Stimulated activated CD8-positive, alpha-beta memory T cell treated with anti-CD3 and anti-CD28 coated beads, Interleukin-12 subunit alpha, Interleukin-12 subunit beta, amount 100 ng/mL, for 1 hour (primary cell): ENCODE measurements around the gene SART1.
A peak's percentile ranks its signal among the peaks of the same experiment; 100 is the strongest.
"Not testable (repeated sequence)": the region's sequence is repeated elsewhere in the genome, so short reads cannot be mapped to it uniquely, and the experiment has no call there.

ENCODE experiments used
- DNase-seq: peaks from one replicate; pipeline ENCODE4 v3.0.0-alpha.2; 2020; ENCODE audit warnings: low read depth

The SART1 gene

DNA sequence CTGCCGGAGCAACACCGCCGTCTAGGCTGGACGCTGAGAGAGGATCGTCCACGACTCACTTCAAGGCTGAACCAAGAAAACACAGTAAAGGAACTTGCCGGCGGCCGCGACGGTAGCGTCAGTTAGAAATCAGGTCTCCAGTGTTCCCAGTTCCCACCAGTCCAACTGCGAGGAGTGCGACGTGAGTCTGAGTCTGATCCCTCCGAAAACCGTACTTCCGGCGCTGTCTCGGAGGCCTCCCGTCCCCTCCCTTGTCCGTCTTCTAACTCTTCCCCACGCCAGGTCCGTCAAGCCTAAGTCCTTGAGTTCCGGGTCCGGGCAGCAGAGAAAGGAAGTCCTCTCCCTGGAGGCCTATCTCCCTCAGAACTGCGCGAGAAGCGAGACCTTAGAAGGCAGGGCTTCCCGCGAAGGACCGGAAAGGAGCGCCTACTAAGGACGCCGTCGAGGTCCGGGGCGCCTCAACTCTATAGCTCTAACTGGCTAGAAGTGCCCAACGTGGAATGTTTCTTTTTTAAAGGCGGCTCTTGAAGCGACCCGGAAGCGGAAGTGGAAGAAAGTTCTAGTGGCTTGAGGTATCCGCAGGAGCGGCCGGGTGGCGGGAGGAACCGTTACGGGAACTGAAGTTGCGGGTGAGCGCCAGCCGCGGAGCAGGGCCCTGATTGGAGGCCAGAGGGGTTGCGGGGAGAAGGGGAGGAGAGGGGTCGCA, 40.6 kb downstream of the SART1 start, which contains the start of the genes BANF1 and EIF1AD:
Gene BANF1, plus strand, starts transcription at position 562 of the 706 bp plus-strand sequence. CDS start 748 bp downstream, outside the sequence.
Gene EIF1AD, minus strand, starts transcription at position 216 of the 706 bp plus-strand sequence. CDS start 1,768 bp downstream, outside the sequence.
- peak; percentile 83 for DNase-seq

DNA sequence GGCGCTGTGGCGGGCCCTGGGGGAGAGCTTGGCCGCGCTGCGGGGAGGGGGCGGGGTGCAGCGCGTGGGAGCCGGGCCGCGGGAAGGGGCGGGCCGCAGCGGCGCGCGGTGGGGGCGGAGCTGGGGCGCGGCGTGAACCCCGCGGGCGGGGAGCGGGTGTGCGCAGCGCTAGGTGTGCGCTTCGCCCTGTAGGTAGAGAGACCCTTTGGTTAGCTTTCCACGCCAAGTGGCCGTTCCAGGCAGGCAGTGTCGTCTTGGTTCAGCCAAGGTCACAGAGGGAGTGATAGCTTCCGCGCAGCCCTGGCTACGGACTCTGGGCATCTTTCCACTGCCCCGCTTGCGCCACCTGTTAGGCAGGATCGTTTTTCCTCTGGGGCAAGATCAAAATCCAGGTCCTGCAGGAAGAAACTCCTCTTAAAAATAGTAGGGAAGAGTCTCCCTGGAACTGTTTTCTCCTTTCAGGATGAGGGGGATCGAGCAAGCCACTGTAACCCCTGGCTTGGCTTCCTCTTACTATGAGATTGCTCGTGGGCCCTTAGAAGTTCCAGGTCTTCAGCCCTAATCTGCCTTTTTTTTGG, 41.2 kb downstream of the SART1 start:
- DNase-seq, result no peak

DNA sequence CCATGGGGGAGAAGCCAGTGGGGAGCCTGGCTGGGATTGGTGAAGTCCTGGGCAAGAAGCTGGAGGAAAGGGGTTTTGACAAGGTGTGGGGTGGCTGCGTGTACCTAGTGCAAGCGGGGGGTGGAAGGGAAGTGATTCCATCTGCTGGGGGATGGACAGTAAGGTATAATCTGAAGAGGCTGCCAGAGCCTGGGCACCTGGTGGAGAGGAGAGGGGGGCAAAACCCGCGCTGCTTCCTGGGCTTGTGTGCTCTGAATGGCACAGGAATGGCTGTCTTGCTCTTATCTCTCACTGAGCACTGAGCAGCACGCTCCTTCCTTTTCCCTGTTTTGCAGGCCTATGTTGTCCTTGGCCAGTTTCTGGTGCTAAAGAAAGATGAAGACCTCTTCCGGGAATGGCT, 41.8 kb downstream of the SART1 start:
- no peak for DNase-seq

DNA sequence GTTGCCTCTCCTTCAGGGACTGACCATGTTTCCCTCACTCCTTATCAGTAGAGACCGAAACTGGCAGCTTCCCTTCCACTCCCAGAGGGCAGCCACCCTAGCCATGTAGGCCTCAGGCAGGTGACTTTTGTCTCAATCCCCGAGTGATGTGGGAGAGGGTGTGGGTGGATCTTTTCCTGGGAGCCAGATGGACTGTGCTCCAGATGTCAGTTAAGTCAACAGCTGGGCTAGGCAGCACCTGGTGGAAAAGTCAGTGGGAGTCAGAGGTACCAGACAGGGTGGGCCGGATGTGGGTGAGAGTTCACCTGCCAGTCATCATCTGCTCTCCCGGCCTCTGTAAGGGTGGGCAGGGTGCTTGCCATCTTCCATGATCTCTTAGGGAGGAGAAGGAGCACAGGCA, 42.7 kb downstream of the SART1 start:
- no peak for DNase-seq

DNA sequence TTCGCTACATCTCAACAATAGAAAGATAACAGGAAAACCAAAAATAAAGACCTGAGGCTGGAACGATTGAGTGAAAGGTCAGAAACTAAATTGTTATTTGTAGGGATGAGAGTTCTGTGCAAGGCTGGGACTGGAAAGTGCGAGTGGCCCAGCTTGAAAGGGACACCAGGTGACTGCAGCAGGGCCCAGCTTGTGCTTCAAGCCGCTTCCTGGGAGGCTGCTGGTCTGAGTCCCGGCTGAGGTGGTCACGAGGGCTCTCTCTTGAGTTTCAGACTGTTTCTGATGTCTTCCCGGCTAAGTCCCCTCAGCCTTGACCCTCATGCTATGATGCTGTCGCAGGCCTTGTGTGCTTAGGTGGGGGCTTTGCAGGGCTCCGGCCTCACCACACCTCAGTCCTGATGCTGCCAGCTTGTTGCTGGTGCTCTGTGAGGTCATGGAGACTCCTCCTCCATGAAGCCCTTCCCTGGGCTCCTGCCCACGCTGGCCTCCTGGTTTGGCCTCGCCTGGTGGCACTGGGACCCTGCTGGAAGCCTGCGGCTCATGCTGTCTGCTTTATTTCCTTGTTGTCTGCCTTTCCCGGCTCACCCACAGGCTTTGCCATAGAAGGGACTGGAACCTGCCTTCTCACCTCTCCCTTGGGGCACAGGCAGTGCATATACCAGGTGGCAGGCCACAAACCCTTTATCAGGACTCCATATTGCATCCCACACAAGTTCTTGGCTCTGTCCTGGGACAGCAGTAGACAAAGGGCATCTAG, 44.8 kb downstream of the SART1 start:
- DNase-seq, result no peak

DNA sequence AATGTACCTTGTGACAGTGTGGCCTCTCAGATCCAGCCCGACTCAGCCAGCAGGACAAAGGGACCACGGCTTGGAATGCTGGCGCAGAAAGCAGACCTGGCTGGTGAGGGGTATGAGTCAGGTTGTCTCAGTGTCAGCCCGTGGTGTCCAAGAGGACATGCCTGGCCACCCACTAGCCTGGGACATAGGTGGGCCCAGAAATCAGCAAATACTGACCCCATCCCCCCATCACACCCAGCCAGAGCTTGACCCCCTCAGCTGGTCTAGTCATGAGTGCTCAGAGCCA, 45.3 kb downstream of the SART1 start:
- DNase-seq, result no peak

DNA sequence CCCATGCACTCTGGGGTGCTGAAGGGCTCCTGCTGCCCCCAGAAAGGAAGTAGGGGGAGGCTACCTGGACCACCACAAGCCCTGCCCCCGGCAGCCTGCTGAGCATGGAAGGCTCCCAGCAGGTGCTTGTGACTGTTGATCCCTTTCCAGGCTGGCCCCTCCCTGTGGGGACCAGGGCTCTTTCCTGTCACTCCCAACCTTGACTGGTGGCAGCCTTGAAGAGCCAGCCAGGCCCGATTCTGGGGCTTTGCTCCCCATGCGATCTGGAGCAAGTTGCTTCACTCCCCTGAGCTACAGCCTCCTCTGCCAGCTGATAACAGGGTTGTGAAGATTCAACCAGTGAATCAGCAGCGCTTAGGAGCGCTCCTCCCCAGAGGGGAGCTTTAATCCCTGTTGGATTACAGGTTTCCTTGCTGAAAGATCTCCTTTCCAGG, 45.7 kb downstream of the SART1 start:
- no peak for DNase-seq

DNA sequence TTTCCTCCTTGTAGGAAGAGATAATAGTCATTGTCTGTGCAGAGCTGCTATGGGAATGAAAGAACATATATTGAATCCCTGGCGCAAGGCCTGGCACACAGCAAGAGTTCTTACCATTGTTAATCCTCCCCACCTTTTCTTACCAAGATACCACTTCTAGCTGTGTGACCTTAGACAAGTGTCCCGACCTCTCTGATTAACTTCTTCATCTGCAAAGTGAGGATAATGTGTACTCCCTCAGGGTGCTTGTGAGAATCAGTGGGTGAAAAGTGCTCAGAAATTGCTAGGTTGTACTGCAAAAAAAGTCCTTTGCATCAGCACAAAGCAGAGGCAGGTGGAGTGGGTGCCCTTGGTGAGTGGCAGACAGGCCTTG, 46.5 kb downstream of the SART1 start:
- no peak for DNase-seq

DNA sequence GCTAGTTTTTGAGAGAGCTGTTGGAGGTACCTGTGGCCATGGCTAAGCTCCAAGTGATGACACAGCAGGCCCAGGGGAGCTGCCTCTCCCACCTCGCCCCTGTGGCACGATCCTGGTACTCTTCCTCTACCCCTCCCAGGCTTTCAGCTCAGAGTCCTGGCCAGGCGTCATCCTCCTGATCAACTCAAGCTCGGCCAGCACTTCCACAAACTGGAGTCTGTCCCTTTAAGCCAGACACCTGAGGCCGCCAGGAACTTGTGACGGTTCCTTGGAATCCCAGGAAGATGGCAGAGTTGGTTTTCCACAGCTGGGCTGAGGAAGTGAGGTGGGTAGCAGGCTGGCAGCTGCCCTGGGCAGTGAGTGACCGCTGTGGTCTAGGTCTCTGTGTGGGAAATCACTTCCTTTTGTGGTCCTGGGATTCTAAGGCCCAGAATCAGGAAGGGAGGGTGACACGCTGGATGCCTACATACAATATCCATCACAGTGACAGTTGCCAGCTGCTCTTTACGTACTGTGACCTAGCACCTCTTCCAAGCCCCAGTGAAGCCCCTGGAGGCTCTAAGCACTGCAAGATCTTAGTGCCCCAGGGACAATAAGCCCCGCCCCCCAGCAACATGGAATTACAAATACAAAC, 47.1 kb downstream of the SART1 start:
- DNase-seq, result no peak

DNA sequence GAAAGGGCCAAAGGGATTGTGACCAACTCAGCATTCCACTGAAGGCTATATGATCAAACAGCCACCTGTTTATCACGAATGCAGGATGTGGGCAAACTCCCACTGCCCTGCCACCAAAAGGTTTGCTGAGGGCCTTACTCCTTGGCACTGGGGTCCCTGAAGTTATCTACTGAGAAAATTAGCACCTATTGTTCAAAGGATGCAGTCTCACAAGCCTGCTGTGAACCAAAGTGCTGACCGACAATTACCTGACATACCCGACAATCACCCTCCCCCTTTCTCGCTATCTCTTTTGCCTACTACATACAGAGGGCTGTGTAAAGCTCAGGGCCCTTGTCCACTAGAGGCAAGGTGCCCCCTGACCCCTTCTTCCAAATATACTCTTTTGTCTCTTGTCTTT, 48.5 kb downstream of the SART1 start:
- not testable (repeated sequence) for DNase-seq

DNA sequence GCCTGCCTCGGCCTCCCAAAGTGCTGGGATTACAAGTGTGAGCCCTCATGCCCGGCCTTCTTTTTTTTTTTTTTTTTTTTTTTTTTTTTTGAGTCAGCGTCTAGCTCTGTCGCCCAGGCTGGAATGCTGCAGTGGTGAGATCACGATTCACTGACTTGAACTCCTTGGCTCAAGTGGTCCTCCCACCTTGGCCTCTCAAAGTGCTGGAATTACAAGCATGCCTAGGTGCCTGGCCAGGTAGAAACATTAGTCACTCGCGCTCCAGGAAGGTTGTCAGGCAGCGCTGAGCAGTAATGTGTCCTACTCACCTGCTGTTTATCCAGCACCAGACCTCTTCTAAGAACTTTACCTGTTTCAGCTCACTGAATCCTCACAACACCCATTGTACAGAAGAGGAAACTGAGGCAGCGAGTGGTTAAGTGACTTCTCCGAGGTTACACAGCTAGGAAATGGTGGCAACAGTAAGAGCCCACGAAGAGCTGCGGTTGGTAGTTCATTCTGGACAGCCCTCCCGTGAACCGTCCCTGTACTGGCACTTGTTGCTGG, 49.8 kb downstream of the SART1 start:
- no peak for DNase-seq

DNA sequence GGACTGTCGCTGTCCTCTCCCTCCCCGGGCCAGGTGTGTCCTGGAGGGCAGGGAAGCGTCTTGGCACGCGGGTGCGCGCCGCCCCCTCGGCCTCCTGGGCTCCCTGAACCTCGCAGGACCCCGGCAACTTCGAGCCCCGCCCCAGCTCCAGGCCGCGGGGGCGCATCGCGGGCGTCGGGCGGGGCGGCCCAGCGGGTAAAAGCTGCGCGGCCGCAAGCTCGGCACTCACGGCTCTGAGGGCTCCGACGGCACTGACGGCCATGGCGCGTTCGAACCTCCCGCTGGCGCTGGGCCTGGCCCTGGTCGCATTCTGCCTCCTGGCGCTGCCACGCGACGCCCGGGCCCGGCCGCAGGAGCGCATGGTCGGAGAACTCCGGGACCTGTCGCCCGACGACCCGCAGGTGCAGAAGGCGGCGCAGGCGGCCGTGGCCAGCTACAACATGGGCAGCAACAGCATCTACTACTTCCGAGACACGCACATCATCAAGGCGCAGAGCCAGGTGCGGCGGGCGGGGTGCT, 50.3 kb downstream of the SART1 start, which contains the start of gene CST6:
Gene CST6, plus strand, starts transcription at position 224 of the 519 bp plus-strand sequence. Its CDS starts 37 bp downstream, at position 261.
- no peak for DNase-seq

DNA sequence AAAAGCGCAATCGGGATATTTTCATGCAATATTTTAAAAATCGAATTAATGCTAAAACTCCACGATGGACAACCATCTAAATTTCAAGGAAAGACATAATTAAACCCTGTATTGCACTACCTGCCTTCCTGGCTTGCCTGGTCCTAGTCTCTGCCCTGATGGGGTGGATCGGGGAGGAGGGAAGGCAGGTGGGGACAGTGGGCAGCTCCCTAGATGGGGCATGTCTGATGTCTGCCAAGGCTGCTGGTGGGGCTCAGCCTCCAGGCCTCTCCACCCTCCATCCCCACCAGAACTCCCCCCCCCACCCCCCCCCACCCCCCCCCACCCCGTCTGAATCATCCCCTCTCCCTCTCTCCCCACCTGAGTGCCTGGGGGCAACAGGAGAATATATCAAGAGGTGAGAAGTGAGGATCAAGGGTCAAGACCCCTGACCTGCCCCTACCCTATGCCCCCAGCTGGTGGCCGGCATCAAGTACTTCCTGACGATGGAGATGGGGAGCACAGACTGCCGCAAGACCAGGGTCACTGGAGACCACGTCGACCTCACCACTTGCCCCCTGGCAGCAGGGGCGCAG, 50.9 kb downstream of the SART1 start:
- no peak for DNase-seq

DNA sequence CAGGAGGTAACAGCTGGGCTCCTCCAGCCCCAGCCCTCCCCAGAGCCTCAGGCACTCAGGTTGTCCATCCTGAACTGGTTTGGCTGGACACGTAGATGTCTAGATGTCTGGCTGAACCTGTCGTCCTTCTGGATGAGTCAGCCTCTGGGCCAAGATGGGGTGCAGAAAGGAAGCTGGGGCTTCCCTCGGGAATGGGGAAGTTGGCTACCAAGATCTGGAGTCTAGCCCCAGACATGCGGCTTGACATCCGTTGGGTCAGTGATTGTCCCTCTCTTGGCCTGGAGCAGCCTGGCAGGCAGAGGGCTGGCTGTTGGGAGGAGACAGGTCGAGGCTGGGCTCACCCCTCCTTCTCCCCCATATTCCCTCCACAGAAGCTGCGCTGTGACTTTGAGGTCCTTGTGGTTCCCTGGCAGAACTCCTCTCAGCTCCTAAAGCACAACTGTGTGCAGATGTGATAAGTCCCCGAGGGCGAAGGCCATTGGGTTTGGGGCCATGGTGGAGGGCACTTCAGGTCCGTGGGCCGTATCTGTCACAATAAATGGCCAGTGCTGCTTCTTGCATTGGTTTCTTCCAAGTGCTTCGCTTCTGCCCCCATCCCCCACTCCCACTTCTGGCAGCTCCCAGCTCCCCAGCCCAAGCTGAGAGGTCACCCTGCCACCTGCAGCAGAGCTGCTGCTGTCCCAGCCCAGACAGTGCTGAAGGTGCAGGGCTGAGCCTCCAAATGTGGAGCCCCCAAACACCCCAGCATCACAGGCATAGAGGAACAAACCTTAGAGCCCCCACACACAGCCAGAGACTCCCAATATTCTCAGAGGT, 51.6 kb downstream of the SART1 start:
- DNase-seq, result no peak

DNA sequence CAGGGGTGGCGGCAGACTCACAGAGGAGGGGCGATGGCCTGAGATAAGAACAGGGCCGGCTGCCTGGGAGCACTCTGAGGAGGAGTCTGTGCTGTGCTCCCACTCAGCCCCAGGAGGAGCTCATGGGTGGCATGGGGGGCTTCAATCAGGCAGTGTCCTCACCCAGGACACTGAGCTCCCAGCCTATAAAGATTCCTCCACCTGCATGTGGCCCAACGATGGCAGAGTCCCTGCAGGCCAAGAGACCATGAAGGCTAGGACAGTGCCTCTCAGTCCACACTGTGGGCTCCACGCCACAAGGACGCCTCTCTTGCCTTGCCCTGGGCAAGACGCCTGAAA, 52.2 kb downstream of the SART1 start:
- no peak for DNase-seq

DNA sequence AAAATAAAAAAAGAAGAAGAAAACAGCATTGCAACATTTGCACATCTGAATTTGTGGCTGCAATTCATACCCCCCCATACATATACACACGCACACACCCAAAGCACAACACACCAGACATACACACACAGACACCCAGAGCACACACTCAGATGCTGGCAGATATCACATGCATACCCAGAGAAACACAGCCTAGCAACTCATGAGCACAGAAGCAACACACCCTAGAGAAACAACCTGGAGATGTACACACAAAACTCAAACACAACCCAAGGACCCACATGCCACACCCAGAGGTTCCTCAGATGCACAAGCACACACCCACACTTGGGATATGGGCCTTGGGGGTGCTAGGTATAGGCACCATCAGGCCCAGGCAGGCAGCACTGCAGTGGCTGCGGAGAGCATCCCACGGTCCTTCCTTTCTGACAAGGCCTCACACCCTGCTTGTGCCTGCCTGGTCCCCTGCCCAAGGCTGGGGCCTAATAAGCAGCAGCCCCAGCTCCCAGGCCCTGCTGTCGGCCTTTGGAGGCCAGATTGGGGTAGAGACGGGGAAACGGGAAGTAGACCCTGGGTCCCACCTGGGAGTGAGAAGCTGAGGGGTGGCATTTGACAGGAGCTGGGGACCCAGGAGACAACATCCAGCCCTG, 53.4 kb downstream of the SART1 start:
- no peak for DNase-seq

DNA sequence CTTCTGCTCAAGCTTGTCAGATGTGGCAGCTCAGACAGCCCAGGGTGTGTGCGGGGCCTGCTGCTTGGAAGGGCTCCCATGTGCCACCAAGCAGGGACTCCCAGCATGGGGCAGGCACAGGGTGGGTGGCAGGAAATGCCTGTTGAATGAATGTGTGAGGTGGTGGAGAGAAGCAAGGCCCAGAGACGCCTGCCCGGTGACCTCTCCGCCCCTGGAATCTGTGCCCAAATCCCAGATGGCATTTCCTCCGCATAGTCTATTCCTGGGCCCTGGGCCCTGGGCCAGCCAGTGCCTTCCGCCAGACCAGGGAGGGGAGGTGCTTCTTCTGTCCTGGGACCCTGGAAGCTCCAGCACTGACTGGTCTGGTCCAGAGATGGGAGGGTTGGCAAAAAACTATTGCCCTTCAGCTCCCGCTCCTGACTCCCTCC, 53.9 kb downstream of the SART1 start:
- DNase-seq, result no peak

DNA sequence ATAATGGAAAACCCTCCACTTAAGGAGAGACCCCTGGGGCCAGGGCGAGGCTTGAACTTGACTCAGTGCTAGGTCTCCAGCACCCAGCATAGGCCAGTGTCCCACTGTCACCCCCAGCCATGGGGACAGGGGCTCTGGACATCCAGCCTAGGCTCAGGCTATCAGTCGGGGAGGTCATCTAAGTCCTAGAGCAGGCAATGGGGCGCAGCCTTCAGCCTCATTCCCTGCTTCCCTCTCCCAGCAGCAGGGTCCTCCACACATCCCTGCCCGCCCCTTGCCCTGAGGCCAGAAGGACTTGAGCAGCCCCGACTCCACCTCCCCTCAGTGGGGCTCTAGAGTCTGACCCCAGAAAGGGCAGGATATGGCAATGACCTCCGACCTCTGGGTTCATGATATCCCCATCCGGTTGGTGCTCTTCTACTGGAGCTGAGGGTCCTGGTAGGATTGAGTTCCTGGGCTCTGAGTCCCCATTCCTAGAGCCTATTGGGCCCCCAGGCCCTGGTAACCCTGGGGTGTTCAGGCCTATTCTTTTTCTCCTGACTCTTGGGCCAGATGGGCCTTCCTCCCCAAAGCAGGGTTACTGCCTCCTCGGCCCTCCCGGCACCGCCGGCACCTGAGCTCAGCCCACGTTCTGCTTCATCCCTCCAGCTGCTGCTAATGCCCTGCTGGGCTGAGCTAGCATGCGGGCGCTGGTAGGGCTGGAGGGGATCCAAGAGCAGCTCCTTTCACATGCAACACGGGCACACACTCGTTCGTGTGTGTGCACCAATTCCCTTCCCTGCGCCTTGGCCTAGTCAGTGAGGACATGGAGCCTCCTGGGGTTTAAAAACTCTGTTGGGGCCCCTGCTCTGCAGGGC, 54.6 kb downstream of the SART1 start:
- DNase-seq, result no peak

DNA sequence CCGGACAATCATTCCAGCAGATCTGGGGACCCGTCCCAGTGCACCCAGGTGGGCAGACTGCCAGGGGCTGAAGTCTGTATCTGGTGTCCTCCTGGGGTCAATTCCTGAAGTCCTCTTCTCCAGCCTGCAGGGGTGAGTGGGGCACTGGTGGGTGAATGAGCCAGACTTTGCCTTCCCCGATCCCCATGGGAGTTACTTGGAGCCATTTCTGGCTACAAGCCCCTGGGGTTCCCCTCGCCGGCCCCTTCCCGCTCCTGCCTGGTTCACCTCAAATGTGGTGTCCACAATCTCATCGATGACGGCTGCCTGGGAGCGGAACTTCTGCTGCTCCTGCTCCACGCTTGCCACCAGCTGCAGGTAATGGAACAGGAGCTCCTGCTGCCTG, 55.3 kb downstream of the SART1 start:
- no peak for DNase-seq

DNA sequence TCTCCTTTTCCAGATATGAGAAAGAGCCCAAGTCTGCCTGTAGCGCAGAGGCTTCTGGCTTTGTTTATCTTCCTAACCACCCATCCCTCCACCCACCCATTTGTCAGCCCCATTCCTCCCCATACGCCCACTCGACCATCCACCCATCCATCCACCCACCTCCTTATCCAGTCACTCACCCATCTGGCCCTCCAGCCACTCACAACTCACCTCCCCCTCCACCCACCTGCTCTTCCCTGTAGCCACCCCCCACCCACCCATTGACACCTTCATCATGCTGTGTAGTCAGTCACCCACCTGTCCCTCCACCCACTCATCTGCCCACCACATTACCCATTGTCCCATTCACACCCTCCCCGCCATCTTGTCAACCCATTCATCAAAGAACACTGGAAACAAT, 55.8 kb downstream of the SART1 start:
- no peak for DNase-seq
